ENCODE data around the gene PCDHB16.
"Not testable (repeated sequence)": the region's sequence is repeated elsewhere in the genome, so short reads cannot be mapped to it uniquely, and the experiment has no call there.

Gene PCDHB16

GRCh38 chr5:141186897-141187512 lies 4.8 kb downstream of the PCDHB16 start, which contains the start of gene PCDHB9:
Gene PCDHB9 (plus strand): TSS chr5:141187161. CDS start chr5:141187319, 158 bp downstream.
- TF ChIP-seq CTCF (IDR thresholded peaks at IDR 0.05; ENCODE audit: unreplicated experiment in 3 of 3): peak; percentile 13 to 40 (median 27)
- peaks cover 85% of the 10 kb centered on the region for H3K36me3 Mint-ChIP-seq (ENCODE audit: low read depth)
- H3K27ac Mint-ChIP-seq: peak within 1 kb of the TSS; percentile 35 to 80 (median 77)
- peak within 1 kb of the TSS; percentile 71 to 83 (median 81) for H3K4me3 Mint-ChIP-seq
- H3K4me1 Mint-ChIP-seq: no peaks in the 10 kb centered on the region
- peaks cover 67% of the 10 kb centered on the region for H3K9me3 Mint-ChIP-seq
- peaks cover 3% of the 10 kb centered on the region for H3K27me3 Mint-ChIP-seq (ENCODE audit: low read depth)

- peaks cover 66% of the 10 kb centered on the region for H3K9me3 Mint-ChIP-seq
- not testable (repeated sequence) for H3K27me3 Mint-ChIP-seq (ENCODE audit: low read depth); H3K4me1 Mint-ChIP-seq; H3K4me3 Mint-ChIP-seq; H3K27ac Mint-ChIP-seq
- peaks cover 85% of the 10 kb centered on the region for H3K36me3 Mint-ChIP-seq (ENCODE audit: low read depth)
Measured at GRCh38 chr5:141188682-141189081, 6.5 kb downstream of the PCDHB16 start.

- H3K36me3 Mint-ChIP-seq (ENCODE audit: low read depth): peaks cover 84% of the 10 kb centered on the region
Measured at GRCh38 chr5:141189131-141189530, 6.9 kb downstream of the PCDHB16 start.

GRCh38 chr5:141192110-141192725 lies 10.0 kb downstream of the PCDHB16 start, which contains the start of gene PCDHB10:
Gene PCDHB10 (plus strand): TSS chr5:141192353. CDS start chr5:141192553, 200 bp downstream.
- peaks cover 58% of the 10 kb centered on the region for H3K9me3 Mint-ChIP-seq
- H3K36me3 Mint-ChIP-seq (ENCODE audit: low read depth): peaks cover 80% of the 10 kb centered on the region
- no peaks in the 10 kb centered on the region for H3K27me3 Mint-ChIP-seq (ENCODE audit: low read depth)
- peak within 1 kb of the TSS; percentile 67 to 76 (median 75) for H3K27ac Mint-ChIP-seq
- H3K4me1 Mint-ChIP-seq: no peaks in the 10 kb centered on the region
- peak within 1 kb of the TSS; percentile 75 to 90 (median 84) for H3K4me3 Mint-ChIP-seq
- TF ChIP-seq CTCF (IDR thresholded peaks at IDR 0.05; ENCODE audit: unreplicated experiment in 3 of 3): peak; percentile 26 to 38 (median 30)

More at GRCh38 chr5:141189131-141189530, 6.9 kb downstream of the PCDHB16 start:
- peaks cover 65% of the 10 kb centered on the region for H3K9me3 Mint-ChIP-seq
- not testable (repeated sequence) for H3K27ac Mint-ChIP-seq; H3K27me3 Mint-ChIP-seq (ENCODE audit: low read depth); H3K4me1 Mint-ChIP-seq; H3K4me3 Mint-ChIP-seq

GRCh38 chr5:141194332-141194731 lies 12.1 kb downstream of the PCDHB16 start:
- H3K27ac Mint-ChIP-seq; H3K4me3 Mint-ChIP-seq; H3K4me1 Mint-ChIP-seq; H3K27me3 Mint-ChIP-seq (ENCODE audit: low read depth): not testable (repeated sequence)
- Mint-ChIP-seq H3K36me3 (ENCODE audit: low read depth) (peaks cover 83% of the 10 kb centered on the region), H3K9me3 (peaks cover 67% of the 10 kb centered on the region)

GRCh38 chr5:141196363-141196762 lies 14.2 kb downstream of the PCDHB16 start:
- peaks cover 82% of the 10 kb centered on the region for H3K36me3 Mint-ChIP-seq (ENCODE audit: low read depth)
- H3K4me3 Mint-ChIP-seq: no peak overlapping the region
- no peaks in the 10 kb centered on the region for H3K4me1 Mint-ChIP-seq
- H3K27ac Mint-ChIP-seq: no peak overlapping the region
- no peak for TF ChIP-seq CTCF (IDR thresholded peaks at IDR 0.05; ENCODE audit: unreplicated experiment in 3 of 3)
- H3K9me3 Mint-ChIP-seq: peaks cover 78% of the 10 kb centered on the region
- H3K27me3 Mint-ChIP-seq (ENCODE audit: low read depth): no peaks in the 10 kb centered on the region

GRCh38 chr5:141199359-141200235 lies 17.4 kb downstream of the PCDHB16 start, which contains the start of gene PCDHB11:
Gene PCDHB11 (plus strand): TSS chr5:141199627. CDS start chr5:141199775, 148 bp downstream.
- Mint-ChIP-seq H3K9me3 (peaks cover 72% of the 10 kb centered on the region), H3K4me3 (peak within 1 kb of the TSS; percentile 48 to 78 (median 71)), H3K27ac (peak within 1 kb of the TSS in 2 of 3 experiments; percentile 49 to 58), H3K36me3 (ENCODE audit: low read depth) (peaks cover 79% of the 10 kb centered on the region), H3K27me3 (ENCODE audit: low read depth) (no peaks in the 10 kb centered on the region), H3K4me1 (no peaks in the 10 kb centered on the region)
- TF ChIP-seq CTCF (IDR thresholded peaks at IDR 0.05; ENCODE audit: unreplicated experiment in 3 of 3): no peak

GRCh38 chr5:141201126-141201525 lies 18.9 kb downstream of the PCDHB16 start:
- H3K4me3 Mint-ChIP-seq; H3K4me1 Mint-ChIP-seq; H3K27me3 Mint-ChIP-seq (ENCODE audit: low read depth); H3K27ac Mint-ChIP-seq: not testable (repeated sequence)
- Mint-ChIP-seq H3K9me3 (peaks cover 74% of the 10 kb centered on the region), H3K36me3 (ENCODE audit: low read depth) (peaks cover 84% of the 10 kb centered on the region)

GRCh38 chr5:141201646-141202045 lies 19.5 kb downstream of the PCDHB16 start:
- H3K27ac Mint-ChIP-seq; H3K4me1 Mint-ChIP-seq; H3K27me3 Mint-ChIP-seq (ENCODE audit: low read depth): not testable (repeated sequence)
- peaks cover 84% of the 10 kb centered on the region for H3K36me3 Mint-ChIP-seq (ENCODE audit: low read depth)
- peaks cover 72% of the 10 kb centered on the region for H3K9me3 Mint-ChIP-seq
- peak overlapping the region in 1 of 3 experiments; percentile 21 for H3K4me3 Mint-ChIP-seq
